Measurements from ENCODE around the gene IFRD1.

DNA sequence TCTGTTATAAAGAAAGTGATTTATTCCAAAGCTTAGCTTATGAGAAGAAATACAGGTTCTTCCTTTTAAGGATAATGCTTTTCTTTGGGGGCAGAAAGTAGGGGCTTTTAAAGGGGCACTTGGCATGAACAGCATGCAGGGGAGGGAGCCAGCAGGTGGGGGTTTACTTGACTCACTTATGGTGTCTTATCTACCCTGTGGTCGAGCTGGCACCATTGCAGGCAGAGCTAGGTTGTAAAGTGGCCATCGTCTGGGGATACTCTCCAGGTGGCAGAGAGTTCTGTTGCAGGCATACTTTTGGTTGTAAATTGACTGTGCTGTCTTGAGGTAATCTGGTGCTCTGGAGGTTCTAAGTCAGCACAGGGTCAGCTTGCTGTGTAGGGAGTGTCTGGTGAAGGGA, 26.3 kb upstream of the IFRD1 start:
- TF ChIP-seq ZNF384 (IDR thresholded peaks at IDR 0.05) (no peak), LEF1 (IDR thresholded peaks at IDR 0.05; ENCODE audit: borderline replicate concordance) (no peak), ARNT (IDR thresholded peaks at IDR 0.05) (no peak), FOXM1 (IDR thresholded peaks at IDR 0.05; ENCODE audit: borderline replicate concordance) (no peak), SP1 (IDR thresholded peaks at IDR 0.05) (no peak), FOXK2 (IDR thresholded peaks at IDR 0.05) (no peak), BHLHE40 (IDR thresholded peaks at IDR 0.05; ENCODE audit: borderline replicate concordance) (no peak), HDGF (IDR thresholded peaks at IDR 0.05; ENCODE audit: borderline replicate concordance) (no peak)

All from HEK293T (cell line).